ENCODE data around the gene CACNG6. TPM values are rescaled to one million over a fixed set of nuclear protein-coding genes. Genes with fewer than 3 reads are reported as not detected.
A peak's percentile ranks its signal among the peaks of the same experiment; 100 is the strongest.

The CACNG6 gene
- total RNA-seq, 6 experiments from 2014 or later = not detected

DNA sequence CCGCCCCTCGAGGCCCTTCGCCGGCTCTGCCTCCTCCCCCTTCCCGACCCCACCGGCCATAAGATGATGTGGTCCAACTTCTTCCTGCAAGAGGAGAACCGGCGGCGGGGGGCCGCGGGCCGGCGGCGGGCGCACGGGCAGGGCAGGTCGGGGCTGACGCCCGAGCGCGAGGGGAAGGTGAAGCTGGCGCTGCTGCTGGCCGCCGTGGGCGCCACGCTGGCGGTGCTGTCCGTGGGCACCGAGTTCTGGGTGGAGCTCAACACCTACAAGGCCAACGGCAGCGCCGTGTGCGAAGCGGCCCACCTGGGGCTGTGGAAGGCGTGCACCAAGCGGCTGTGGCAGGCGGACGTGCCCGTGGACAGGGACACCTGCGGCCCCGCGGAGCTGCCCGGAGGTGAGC lies 1.4 kb downstream of the CACNG6 start:
- Histone ChIP-seq H3K4me1 (no peaks in the 10 kb centered on the region), H3K4me3 (no peak overlapping the region), H3K9me3 (no peaks in the 10 kb centered on the region), H3K27me3 (peaks cover 0 to 15% of the 10 kb centered on the region in 2 donors), H3K36me3 (no peaks in the 10 kb centered on the region), H3K27ac (no peak overlapping the region)
- ATAC-seq = no peak
- 13% methylated on average over 4 of the region's 43 CpGs for WGBS (ENCODE audit: insufficient coverage, low coverage, low lambda C conversion rate, missing lambda C conversion rate)
- TF ChIP-seq CTCF (IDR thresholded peaks at IDR 0.05) = no peak
- no peak for TF ChIP-seq POLR2A (IDR thresholded peaks at IDR 0.05)
- intact Hi-C loops (cut with DNase I) = no loop called here
- DNase-seq = no peak

- 26% methylated on average over 3 of the region's 3 CpGs for WGBS (ENCODE audit: insufficient coverage, low coverage, low lambda C conversion rate, missing lambda C conversion rate)
- intact Hi-C loops (cut with DNase I) = no loop called here
- Histone ChIP-seq H3K27me3 (peaks cover 0 to 15% of the 10 kb centered on the region in 2 donors), H3K4me1 (no peaks in the 10 kb centered on the region), H3K4me3 (no peak overlapping the region), H3K27ac (no peak overlapping the region), H3K36me3 (no peaks in the 10 kb centered on the region), H3K9me3 (no peaks in the 10 kb centered on the region)
- ATAC-seq (no peak), DNase-seq (no peak)
- TF ChIP-seq POLR2A (IDR thresholded peaks at IDR 0.05) = no peak
- TF ChIP-seq CTCF (IDR thresholded peaks at IDR 0.05) = no peak
Measured at GRCh38 chr19:53993448-53993847, 2.0 kb downstream of the CACNG6 start.

DNA sequence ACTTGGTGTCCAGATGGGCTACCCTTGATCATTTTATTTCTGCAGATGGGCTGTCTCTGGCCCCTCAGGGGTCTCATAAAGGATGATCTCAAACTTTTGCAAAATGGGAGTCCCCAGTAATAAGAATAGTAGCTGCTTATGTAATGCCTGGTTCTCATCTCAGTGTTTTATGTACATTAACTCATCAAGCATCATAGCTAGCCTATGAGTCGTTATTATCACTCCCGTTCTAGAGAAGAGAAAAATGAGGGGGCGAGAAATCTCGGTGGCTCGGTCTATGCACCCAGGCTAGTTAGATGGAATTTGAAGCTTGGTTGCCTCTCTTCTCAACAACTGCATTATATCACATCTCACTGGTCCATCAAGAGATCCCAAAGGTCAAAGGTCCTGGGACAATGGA lies 3.4 kb downstream of the CACNG6 start:
- no peak for TF ChIP-seq CTCF (IDR thresholded peaks at IDR 0.05)
- TF ChIP-seq POLR2A (IDR thresholded peaks at IDR 0.05) = no peak
- no peaks in the 10 kb centered on the region for H3K9me3 ChIP-seq
- DNase-seq (no peak), ATAC-seq (no peak)
- H3K27me3 ChIP-seq = peaks cover 0 to 15% of the 10 kb centered on the region in 2 donors
- H3K4me3 ChIP-seq = no peak overlapping the region
- H3K36me3 ChIP-seq = no peaks in the 10 kb centered on the region
- H3K4me1 ChIP-seq = no peaks in the 10 kb centered on the region
- intact Hi-C loops (cut with DNase I) = no loop called here
- no peak overlapping the region for H3K27ac ChIP-seq
- 69% methylated on average over 5 of the region's 5 CpGs for WGBS (ENCODE audit: insufficient coverage, low coverage, low lambda C conversion rate, missing lambda C conversion rate)

- no peak for TF ChIP-seq CTCF (IDR thresholded peaks at IDR 0.05)
- TF ChIP-seq POLR2A (IDR thresholded peaks at IDR 0.05) = no peak
- 27% methylated on average over 7 of the region's 7 CpGs for WGBS (ENCODE audit: insufficient coverage, low coverage, low lambda C conversion rate, missing lambda C conversion rate)
- intact Hi-C loops (cut with DNase I) = no loop called here
- DNase-seq (no peak), ATAC-seq (no peak)
- Histone ChIP-seq H3K4me1 (no peaks in the 10 kb centered on the region), H3K36me3 (no peaks in the 10 kb centered on the region), H3K9me3 (no peaks in the 10 kb centered on the region), H3K4me3 (no peak overlapping the region), H3K27me3 (peaks cover 0 to under 1% of the 10 kb centered on the region in 2 donors), H3K27ac (no peak overlapping the region)
Measured at GRCh38 chr19:53998223-53998622, 6.8 kb downstream of the CACNG6 start.

GRCh38 chr19:53999694-54000093 lies 8.3 kb downstream of the CACNG6 start:
- intact Hi-C loops (cut with DNase I) = no loop called here
- H3K27me3 ChIP-seq = no peaks in the 10 kb centered on the region
- no peaks in the 10 kb centered on the region for H3K36me3 ChIP-seq
- H3K9me3 ChIP-seq = no peaks in the 10 kb centered on the region
- no peaks in the 10 kb centered on the region for H3K4me1 ChIP-seq
- H3K4me3 ChIP-seq = no peak overlapping the region
- TF ChIP-seq CTCF (IDR thresholded peaks at IDR 0.05) = no peak
- no peak for TF ChIP-seq POLR2A (IDR thresholded peaks at IDR 0.05)
- WGBS (ENCODE audit: insufficient coverage, low coverage, low lambda C conversion rate, missing lambda C conversion rate) = 47% methylated on average over 3 of the region's 5 CpGs
- DNase-seq (no peak), ATAC-seq (peak in 1 of 4 donors; percentile 20)
- no peak overlapping the region for H3K27ac ChIP-seq
